GM10266 (cell line): Measurements from ENCODE around the gene PRELID2.

ENCODE experiments used
- DNase-seq: peaks from one replicate; pipeline ENCODE4 v3.0.0; 2012; ENCODE audit errors: extremely low spot score
- CTCF ChIP-seq: IDR thresholded peaks from 2 replicates; pipeline ENCODE4 v1.5.1; 2012; ENCODE audit warnings: mild to moderate bottlenecking, low read depth; ENCODE audit not compliant: control insufficient read depth, insufficient read depth; ENCODE audit errors: missing control alignments

Gene PRELID2

DNA sequence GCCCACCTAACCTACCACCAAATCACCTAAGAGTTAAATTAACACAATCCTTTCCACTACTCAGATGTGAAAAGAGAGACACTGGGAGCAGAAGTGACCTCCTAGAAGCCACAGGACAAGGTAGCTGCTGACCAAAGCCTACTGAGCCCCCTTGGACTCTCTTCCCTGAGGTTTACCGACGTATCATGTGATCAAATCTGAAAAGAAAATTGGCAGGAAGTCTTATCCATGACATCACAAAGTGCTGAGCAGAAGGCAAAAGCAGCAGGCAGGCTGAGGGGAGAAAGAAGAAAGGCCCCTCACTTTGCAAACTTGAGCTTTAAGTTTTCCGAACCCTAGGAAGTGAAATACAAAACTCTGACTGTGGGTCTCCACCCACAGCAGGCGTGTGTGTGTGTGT, 11.1 kb downstream of the PRELID2 start:
- TF ChIP-seq CTCF = no peak
- DNase-seq = no peak

GRCh38 chr5:145818604-145819003, 16.5 kb downstream of the PRELID2 start:
- TF ChIP-seq CTCF = no peak
- no peak for DNase-seq

GRCh38 chr5:145812877-145813276, 22.3 kb downstream of the PRELID2 start:
- no peak for TF ChIP-seq CTCF
- DNase-seq = no peak

DNA sequence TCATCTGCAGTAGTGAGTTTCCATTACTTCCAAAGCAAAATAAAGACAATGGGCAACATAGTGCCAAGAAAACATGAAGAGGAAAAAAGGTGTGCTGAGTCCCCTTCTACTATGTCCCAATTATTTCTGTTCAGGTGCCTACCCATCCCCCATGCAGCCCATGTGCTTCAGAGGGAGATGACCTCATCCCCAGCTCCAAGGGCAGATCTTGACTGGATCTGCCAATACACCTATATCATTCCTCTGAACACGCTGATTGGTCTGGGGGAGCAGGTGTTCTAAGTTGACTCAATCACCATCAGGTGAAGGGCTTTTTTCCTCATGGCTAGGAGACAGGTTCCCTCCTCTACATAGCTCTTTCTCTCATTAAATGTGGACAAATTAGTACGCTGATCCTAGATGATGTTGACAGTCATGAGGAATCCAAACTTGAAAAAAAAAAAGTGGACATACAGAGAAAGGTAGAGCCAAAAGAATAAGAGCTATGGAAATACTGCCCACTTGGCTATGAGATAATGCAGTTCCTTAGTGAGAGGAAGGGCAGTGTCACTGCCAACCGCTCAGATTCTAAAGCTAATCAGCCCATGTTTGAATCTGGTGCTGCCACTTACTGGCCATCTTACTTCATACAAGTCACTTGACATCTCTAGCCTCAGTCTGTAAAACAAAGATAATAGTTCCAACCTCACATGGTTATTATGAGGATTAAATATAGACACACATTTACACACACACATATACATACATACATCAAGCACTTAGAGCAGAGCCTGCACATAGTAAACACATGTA, 23.1 kb downstream of the PRELID2 start:
- TF ChIP-seq CTCF = no peak
- DNase-seq = no peak

DNA sequence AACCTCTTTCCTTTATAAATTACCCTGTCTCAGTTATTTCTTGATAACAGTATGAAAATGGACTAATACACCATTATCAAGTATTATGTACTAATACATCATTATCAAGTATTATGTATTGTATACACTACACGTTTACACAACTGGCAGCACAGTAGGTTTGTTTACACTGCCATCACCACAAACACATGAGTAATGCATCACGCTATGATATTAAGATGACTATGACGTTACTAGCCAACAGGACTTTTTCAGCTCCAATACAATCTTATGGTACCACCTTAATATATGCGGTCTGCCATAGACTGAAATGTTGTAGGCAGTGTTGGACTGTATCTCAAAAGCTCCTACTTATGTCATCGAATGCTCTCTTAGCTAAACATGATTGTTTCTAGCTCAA, 28.2 kb downstream of the PRELID2 start:
- no peak for TF ChIP-seq CTCF
- DNase-seq = no peak

- no peak for DNase-seq
- no peak for TF ChIP-seq CTCF
Observed at GRCh38 chr5:145805819-145806218, 29.3 kb downstream of the PRELID2 start.

DNA sequence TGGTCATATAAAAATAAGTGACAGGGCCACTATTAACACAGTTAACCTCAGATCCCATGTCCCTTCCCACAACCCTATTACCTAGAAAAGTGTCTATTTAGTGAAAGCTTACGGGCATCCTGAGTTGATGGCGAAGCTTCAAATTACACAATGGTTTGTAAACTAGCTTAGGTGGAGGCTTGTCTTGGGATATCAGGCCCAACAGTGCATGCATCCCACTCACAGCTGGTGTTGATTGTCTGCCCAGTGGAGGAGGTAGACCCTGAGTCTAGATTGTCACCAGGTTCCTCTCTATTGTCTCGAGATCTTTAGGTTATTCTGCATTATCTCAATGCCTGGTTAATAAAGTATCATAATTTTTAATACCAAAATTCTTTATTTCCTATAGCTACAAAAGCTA, 30.4 kb downstream of the PRELID2 start:
- TF ChIP-seq CTCF = no peak
- DNase-seq = no peak
